ENCODE data around the gene C11orf87.

The C11orf87 gene

GRCh38 chr11:109423466-109424190 is 1.6 kb downstream of the C11orf87 start:
- H3K4me3 ChIP-seq (replicated peaks; ENCODE audit: low read depth, low read length) = no peak overlapping the region
- DNase-seq (ENCODE audit: extremely low read depth, low read depth) = no peak
- no peak for TF ChIP-seq CTCF (IDR thresholded peaks at IDR 0.05; ENCODE audit: low read depth, low read length, missing control alignments)

GRCh38 chr11:109424901-109425300 is 2.9 kb downstream of the C11orf87 start:
- DNase-seq (ENCODE audit: extremely low read depth, low read depth) = no peak
- TF ChIP-seq CTCF (IDR thresholded peaks at IDR 0.05; ENCODE audit: low read depth, low read length, missing control alignments) = no peak

GRCh38 chr11:109425554-109425953 is 3.6 kb downstream of the C11orf87 start:
- no peak for TF ChIP-seq CTCF (IDR thresholded peaks at IDR 0.05; ENCODE audit: low read depth, low read length, missing control alignments)
- no peak overlapping the region for H3K4me3 ChIP-seq (replicated peaks; ENCODE audit: low read depth, low read length)
- DNase-seq (ENCODE audit: extremely low read depth, low read depth) = no peak

More at GRCh38 chr11:109424901-109425300, 2.9 kb downstream of the C11orf87 start:
- no peak overlapping the region for H3K4me3 ChIP-seq (replicated peaks; ENCODE audit: low read depth, low read length)

GRCh38 chr11:109426442-109427240 is 4.7 kb downstream of the C11orf87 start:
- no peak overlapping the region for H3K4me3 ChIP-seq (replicated peaks; ENCODE audit: low read depth, low read length)
- no peak for DNase-seq (ENCODE audit: extremely low read depth, low read depth)
- TF ChIP-seq CTCF (IDR thresholded peaks at IDR 0.05; ENCODE audit: low read depth, low read length, missing control alignments) = no peak

GRCh38 chr11:109432105-109432504 is 10.1 kb downstream of the C11orf87 start:
- no peak overlapping the region for H3K4me3 ChIP-seq (replicated peaks; ENCODE audit: low read depth, low read length)
- DNase-seq (ENCODE audit: extremely low read depth, low read depth) = no peak
- TF ChIP-seq CTCF (IDR thresholded peaks at IDR 0.05; ENCODE audit: low read depth, low read length, missing control alignments) = no peak

- no peak for DNase-seq (ENCODE audit: extremely low read depth, low read depth)
- no peak for TF ChIP-seq CTCF (IDR thresholded peaks at IDR 0.05; ENCODE audit: low read depth, low read length, missing control alignments)
- no peak overlapping the region for H3K4me3 ChIP-seq (replicated peaks; ENCODE audit: low read depth, low read length)
These were observed 11.8 kb downstream of the C11orf87 start for GRCh38 chr11:109433753-109434256.
